HEK293 (cell line): ENCODE measurements around the gene RFLNA.

Experiments
- HIC1 ChIP-seq: fragments of 450-650 bp; formaldehyde crosslinking; IDR thresholded peaks from 2 replicates; pipeline ENCODE4 v1.5.1; 2016; ENCODE audit warnings: missing biosample characterization, missing genetic modification characterization
- OVOL3 ChIP-seq: fragments of 450-650 bp; formaldehyde crosslinking; IDR thresholded peaks from 2 replicates; pipeline ENCODE4 v1.5.1; 2016; ENCODE audit warnings: missing biosample characterization, missing genetic modification characterization
- PRDM10 ChIP-seq: fragments of 450-650 bp; formaldehyde crosslinking; IDR thresholded peaks from 2 replicates; pipeline ENCODE4 v1.5.1; 2016; ENCODE audit warnings: missing biosample characterization, missing genetic modification characterization
- REST ChIP-seq: fragments of 450-650 bp; formaldehyde crosslinking; IDR thresholded peaks from 2 replicates; pipeline ENCODE4 v1.5.1; 2016; ENCODE audit warnings: missing biosample characterization, missing genetic modification characterization
- SCRT2 ChIP-seq: fragments of 450-650 bp; formaldehyde crosslinking; IDR thresholded peaks from 2 replicates; pipeline ENCODE4 v1.5.1; 2016; ENCODE audit warnings: missing biosample characterization, missing genetic modification characterization
- ZBTB44 ChIP-seq: fragments of 450-650 bp; IDR thresholded peaks from 2 replicates; pipeline ENCODE4 v1.5.1; 2018; ENCODE audit warnings: missing biosample characterization, mild to moderate bottlenecking, missing genetic modification characterization
- ZBTB6 ChIP-seq: fragments of 450-650 bp; formaldehyde crosslinking; IDR thresholded peaks from 2 replicates; pipeline ENCODE4 v1.5.1; 2017; ENCODE audit warnings: missing biosample characterization, missing genetic modification characterization
- ZFP3 ChIP-seq: fragments of 450-650 bp; formaldehyde crosslinking; IDR thresholded peaks from 2 replicates; pipeline ENCODE4 v1.5.1; 2016; ENCODE audit warnings: low read depth, missing biosample characterization, missing genetic modification characterization
- ZNF148 ChIP-seq: fragments of 450-650 bp; formaldehyde crosslinking; IDR thresholded peaks from 2 replicates; pipeline ENCODE4 v1.5.0; 2017; ENCODE audit warnings: missing biosample characterization, missing genetic modification characterization, borderline replicate concordance
- ZNF174 ChIP-seq: fragments of 450-650 bp; formaldehyde crosslinking; IDR thresholded peaks from 2 replicates; pipeline ENCODE4 v1.5.0; 2017; ENCODE audit warnings: missing biosample characterization, mild to moderate bottlenecking, missing genetic modification characterization
- ZNF280D ChIP-seq: fragments of 450-650 bp; formaldehyde crosslinking; IDR thresholded peaks from 2 replicates; pipeline ENCODE4 v1.5.1; 2016; ENCODE audit warnings: missing biosample characterization, missing genetic modification characterization
- ZNF398 ChIP-seq: fragments of 450-650 bp; formaldehyde crosslinking; IDR thresholded peaks from 2 replicates; pipeline ENCODE4 v1.5.1; 2017; ENCODE audit warnings: missing biosample characterization, missing genetic modification characterization
- ZNF48 ChIP-seq: fragments of 450-650 bp; formaldehyde crosslinking; IDR thresholded peaks from 2 replicates; pipeline ENCODE4 v1.5.1; 2016; ENCODE audit warnings: missing biosample characterization, missing genetic modification characterization
- ZNF561 ChIP-seq: fragments of 450-650 bp; IDR thresholded peaks from 2 replicates; pipeline ENCODE4 v1.5.1; 2018; ENCODE audit warnings: missing biosample characterization, missing genetic modification characterization, borderline replicate concordance
- ZNF600 ChIP-seq: fragments of 450-650 bp; formaldehyde crosslinking; IDR thresholded peaks from 2 replicates; pipeline ENCODE4 v1.5.1; 2016; ENCODE audit warnings: missing biosample characterization, missing genetic modification characterization
- ZNF610 ChIP-seq: fragments of 450-650 bp; formaldehyde crosslinking; IDR thresholded peaks from 2 replicates; pipeline ENCODE4 v1.5.1; 2016; ENCODE audit warnings: missing biosample characterization, missing genetic modification characterization, borderline replicate concordance
- ZNF621 ChIP-seq: fragments of 450-650 bp; formaldehyde crosslinking; IDR thresholded peaks from 2 replicates; pipeline ENCODE4 v1.5.1; 2017; ENCODE audit warnings: missing biosample characterization, missing genetic modification characterization
- ZNF701 ChIP-seq: fragments of 450-650 bp; formaldehyde crosslinking; IDR thresholded peaks from 2 replicates; pipeline ENCODE4 v1.5.1; 2016; ENCODE audit warnings: missing biosample characterization, missing genetic modification characterization
- ZSCAN30 ChIP-seq: fragments of 450-650 bp; IDR thresholded peaks from 2 replicates; pipeline ENCODE4 v1.5.1; 2018; ENCODE audit warnings: missing biosample characterization, mild to moderate bottlenecking, missing genetic modification characterization, moderate library complexity

RFLNA gene

GRCh38 chr12:124321040-124321481 is 26.2 kb downstream of the RFLNA start (continued):
- TF ChIP-seq ZNF610 (tag by site-specific recombination) (no peak), ZFP3 (tag by site-specific recombination) (no peak), ZNF398 (tag by site-specific recombination) (no peak), REST (tag by site-specific recombination) (no peak), ZSCAN30 (tag by site-specific recombination) (0 out of 2 replicates have a peak, but pooled peaks have one; percentile 40), ZNF280D (tag by site-specific recombination) (no peak), ZBTB44 (tag by site-specific recombination) (no peak), SCRT2 (tag by site-specific recombination) (no peak), OVOL3 (tag by site-specific recombination) (no peak), ZNF600 (tag by site-specific recombination) (no peak), ZNF148 (tag by site-specific recombination) (no peak), ZNF621 (tag by site-specific recombination) (no peak), ZNF174 (no peak), PRDM10 (tag by site-specific recombination) (no peak), ZNF701 (tag by site-specific recombination) (no peak), ZBTB6 (tag by site-specific recombination) (no peak), ZNF48 (tag by site-specific recombination) (no peak), ZNF561 (no peak), HIC1 (tag by site-specific recombination) (peak; percentile 55; the same call in 1 of the 2 replicates)
